Fibroblast of skin of abdomen (primary cell): ENCODE measurements around the gene TCEAL1.
"Not testable (repeated sequence)": the region's sequence is repeated elsewhere in the genome, so short reads cannot be mapped to it uniquely, and the experiment has no call there.

Experiments used
- DNase-seq: peaks from one replicate; pipeline ENCODE4 v3.0.0-alpha.2; 2013

Gene TCEAL1

DNA sequence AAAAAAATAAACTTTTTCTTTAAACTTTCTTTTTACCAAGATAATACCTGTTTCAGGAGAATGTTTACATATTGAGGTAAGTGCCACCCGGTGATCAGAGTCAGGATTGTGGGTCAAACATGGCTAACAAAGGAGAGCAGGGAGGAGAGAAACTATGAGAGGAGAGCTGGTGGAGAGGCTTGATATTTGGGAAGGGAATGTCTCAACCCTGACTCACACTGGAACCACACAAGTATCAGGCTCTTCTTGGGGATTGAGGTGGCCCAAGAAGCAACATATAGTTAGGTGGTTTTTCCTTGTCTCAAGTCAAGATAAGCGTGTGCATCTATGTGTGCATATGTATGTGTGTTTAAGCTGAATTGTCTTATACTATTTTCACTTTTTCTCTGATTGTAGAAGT, 6.7 kb downstream of the TCEAL1 start:
- no peak for DNase-seq

DNA sequence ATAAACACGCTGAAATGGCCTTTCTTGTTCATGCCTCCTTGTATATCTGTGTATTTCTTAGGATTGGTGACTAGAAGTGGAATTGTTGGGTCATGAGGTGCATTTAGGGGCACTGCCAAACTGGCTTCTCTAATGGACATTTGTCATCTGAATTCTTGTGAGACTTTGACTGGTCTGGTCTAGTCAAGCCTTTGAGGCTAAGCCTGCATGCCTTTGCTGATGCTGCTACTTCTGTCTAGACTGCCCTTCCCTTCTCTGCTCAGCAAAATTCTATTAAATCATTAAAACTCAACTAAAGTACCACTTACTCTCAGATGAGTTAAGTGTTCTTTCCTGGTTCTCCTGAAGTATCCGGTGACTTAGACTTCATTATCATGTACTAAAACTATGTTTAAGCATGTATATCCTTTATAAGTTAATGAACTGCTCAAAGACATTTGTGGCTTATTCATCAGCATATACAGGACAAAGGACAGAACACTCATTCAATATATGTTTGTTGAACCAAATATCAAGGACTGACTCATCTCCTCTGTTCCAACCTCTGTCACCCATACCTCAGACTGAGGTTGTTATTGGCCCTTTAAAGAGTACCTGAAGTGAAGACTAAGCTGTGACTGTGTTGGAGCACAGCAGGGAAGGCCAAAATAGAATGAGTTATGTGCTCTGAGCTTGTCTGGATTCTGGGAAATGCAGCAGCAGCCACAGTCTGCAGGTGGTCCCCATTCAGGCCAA, 9.0 kb downstream of the TCEAL1 start:
- no peak for DNase-seq

DNA sequence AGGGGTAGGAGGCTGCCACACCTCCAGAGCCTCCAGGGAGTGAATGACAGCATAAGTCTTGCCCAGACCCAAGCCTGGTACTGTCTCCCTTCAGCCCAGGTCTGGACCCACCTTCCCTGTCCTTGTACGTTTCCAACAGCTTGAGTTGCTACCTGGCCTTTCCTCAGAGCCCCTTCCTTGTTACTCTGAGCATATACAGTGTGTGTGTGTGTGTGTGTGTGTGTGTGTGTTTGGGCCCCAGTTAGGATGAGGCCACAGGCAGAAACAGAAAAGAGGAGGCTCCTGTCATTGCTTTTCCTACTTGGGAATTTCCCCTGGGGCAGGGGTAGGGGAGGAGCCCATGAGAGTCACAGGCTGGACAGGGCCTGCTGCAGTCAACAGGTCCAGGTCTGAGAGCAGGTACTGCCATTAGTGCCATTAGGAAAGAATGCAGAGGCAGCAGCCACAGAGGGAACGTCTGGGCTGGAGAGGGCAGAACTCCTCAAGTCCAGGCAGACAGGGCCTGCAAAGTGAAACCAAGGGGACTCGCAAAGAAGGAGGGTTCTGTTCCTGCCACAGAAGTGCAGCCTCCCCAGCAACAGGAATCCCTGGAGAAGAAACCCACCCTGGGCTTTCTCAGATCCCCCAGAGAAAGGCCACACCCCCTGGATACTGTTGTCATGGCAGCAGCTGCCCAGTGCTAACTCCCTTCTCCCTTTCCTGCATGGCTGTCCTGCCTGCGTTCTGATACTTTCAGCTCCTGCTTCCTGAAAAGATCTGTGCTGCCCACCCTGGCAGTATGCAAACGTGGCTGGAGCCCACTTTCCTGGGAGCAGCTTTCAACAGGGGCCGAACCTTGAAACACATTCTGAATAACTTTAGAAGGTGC, 9.9 kb downstream of the TCEAL1 start:
- DNase-seq = peak; percentile 7

DNA sequence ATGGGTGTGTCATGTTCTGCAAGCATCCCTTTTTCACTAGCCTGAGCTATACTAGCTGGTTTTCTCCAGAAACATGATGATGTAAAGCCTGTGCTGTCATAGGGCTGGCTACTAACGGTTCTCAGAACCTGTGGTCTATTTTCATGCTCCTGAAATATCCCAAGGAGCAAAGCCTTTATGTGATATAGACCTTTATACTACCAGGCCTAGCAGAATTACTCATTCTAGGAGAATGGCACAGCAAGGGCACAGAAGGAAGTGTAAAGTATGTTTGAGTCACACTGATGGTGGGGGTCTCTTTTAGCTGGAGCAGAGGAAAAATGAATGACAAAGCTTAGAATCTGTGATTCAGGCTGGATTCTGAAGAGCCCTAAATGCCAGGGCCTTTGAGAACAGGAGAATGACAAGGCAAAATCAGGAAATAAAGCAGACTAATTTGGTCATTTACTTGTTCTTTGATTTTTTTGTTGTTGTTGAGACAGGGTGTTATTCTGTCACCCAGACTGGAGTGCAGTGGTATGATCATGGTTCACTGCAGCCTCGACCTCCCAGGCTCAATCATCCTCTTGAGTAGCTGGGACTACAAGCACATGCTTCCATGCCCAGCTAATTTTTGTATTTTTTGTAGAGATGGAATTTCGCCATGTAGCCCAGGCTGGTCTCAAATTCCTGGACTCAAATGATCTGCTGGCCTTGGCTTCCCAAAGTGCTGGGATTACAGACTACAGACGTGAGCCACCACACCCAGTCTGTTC, 11.8 kb downstream of the TCEAL1 start:
- peak; percentile 45 for DNase-seq

DNA sequence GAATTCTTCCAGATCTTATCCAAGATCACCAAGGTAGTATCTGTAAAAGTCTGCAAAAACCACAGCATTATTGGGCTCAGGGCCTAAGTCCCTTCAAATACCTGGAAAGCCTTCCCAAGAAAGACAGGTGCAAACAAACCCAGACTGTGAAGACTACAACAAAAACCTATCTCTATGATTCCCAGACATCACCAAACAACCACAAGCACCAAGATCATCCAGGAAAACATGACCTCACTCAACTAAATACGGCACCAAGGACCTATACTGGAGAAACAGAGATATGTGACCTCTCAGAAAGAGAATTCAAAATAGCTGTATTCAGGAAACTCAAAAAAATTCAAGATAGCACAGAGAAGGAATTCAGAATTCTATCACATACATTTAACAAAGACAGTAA, 15.3 kb downstream of the TCEAL1 start:
- DNase-seq = no peak

DNA sequence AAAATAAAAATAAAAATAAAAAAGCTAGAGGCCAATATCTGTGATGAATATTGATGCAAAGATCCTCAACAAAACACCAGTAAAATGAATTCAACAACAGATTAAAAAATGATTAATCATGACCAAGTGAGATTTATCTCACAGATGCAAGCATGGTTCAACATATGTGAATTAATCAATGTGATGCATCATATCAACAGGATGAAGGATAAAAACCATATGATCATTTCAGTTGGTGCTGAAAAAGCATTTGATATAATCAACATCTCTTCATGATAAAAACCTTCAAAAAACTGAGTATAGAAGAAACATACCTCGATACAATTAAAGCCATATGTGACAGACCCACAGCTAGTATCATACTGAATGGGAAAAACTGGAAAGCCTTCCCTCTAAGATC, 18.9 kb downstream of the TCEAL1 start:
- no peak for DNase-seq

DNA sequence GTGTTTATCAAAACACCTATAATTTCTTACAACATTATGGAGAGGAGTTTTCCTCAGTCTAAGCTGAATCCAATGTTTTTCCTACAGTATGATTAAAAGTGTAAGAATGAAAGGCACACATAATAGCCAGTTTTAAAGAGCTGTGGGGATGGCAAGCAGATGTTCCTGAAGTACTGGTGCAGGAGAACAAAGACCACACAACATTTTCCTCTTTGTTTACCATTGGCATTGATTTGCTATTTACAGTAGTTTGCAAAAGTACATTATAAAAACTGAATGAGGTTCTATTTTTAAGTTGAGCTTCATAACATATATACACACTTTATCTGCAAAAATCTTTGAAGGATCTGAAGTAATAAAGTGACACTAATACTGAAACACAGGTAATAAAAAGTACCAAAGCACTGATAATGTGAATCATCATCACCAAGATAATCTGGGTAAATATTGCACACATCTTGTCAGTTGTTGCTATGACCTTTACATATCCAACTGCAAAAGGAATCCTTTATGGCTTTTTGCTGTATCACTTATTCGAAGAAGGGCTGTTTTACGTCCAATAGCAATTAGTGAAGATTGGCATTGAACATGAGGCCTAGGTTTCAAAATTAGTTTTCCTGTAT, 22.5 kb downstream of the TCEAL1 start:
- no peak for DNase-seq

DNA sequence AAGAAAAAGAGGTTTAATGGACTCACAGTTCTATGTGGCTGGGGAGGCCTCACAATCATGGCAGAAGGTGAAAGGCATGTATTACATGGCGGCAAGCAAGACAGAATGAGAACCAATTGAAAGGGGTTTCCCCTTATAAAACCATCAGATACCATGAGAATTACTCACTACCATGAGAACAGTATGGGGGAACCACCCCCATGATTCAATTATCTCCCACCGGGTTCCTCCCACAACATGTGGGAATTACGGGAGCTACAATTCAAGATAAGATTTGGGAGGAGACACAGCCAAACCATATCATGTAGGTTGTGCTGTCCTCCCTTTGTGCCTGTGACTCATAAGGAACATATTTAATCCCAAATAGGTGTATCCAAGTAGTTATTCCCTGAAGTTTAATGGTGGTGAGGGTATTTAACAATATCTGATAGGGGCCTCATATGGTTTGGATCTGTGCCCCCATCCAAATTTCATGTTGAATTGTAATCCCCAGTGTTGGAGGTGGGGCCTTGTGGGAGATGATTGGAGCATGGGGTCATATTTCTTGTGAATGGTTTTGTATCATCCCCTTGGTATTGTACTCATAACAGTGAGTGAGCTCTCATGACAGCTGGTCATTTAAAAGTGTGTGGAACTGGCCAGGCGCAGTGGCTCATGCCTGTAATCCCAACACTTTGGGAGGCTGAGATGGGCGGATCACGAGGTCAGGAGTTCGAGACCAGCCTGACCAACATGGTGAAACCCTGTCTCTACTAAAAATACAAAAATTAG, 26.6 kb downstream of the TCEAL1 start:
- not testable (repeated sequence) for DNase-seq

DNA sequence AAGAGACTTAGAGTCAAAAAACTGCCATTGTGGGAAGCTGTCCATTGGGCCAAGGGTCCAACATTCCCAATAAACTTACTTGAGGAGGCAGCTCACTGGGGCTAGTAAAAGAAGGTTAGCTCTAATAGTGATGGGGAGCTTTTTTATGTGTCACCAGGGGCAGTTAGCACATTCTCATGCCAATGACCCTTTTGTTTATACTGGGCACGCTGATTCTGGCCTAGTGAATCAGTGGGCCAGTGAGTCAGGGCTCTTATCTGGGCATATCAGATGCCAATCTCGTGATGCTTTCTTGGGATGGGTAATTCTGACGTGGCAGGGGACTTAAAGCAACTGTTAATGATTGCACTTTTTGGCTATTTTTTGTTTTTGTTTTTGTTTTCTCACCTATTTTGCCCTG, 27.8 kb downstream of the TCEAL1 start:
- DNase-seq = peak; percentile 17

DNA sequence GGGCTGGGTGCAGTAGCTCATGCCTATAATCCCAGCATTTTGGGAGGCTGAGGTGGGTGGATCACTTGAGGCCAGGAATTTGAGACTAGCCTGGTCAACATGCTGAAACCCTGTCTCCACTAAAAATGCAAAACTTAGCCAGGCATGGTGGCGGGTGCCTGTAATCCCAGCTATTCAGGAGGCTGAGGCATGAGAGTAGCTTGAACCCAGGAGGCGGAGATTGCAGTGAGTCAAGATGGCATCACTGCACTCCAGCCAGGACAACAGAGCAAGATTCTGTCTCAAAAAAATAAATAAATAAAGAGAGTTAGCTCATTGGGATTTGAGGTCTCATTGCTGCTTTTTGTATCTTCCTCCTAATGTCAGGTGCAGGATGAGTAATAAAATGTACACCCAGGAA, 28.3 kb downstream of the TCEAL1 start:
- not testable (repeated sequence) for DNase-seq

DNA sequence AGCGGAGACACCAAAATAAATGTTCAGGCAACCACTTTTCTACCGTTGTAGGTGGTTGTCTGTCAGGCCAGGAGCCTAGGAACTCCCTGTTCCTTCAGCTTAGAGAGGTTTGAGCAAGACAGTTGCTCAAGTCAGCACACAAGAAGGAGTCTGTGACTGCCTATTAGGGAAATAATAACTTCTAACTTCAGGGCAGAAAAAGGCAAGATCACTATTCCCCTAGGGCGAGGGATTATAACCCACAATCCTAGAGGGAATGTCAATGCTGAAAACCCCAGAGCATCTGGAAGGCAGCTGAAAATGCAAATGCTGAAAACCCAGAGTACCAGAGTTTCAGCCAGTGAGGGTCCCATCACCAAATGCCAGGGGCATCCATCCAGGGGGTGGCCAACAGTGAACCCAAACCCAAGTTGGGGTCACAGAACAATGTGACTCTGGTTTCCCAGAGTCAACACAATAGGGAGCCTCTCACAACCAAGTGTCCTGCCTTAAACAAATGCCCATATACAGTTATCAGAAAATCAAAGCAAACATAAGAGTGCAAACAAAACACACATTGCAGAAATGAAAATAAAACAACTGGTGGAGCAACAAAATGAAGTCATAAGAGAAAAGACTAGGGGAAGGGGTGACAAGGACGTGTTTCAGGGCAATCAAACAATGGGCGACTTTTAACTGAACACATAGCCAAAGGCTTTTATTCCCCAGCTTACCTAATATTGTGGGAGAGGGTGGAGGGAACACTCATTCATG, 30.1 kb downstream of the TCEAL1 start:
- DNase-seq = no peak

DNA sequence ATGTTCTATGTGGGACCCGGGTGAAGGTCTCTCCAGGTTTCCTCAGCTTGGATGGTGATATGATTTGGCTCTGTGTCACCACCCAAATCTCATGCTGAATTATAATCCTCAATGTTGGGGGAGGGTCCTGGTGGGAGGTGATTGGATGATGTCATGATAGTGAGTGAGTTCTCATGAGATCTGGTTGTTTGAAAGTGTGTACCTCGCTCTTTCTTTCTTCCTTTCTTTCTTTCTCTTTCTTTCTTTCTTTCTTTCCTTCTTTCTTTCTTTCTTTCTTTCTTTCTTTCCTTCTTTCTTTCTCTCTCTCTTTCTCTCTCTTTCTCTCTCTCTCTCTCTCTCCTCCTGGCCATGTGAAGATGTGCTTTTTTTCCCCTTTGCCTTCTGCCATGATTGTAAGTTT, 30.7 kb downstream of the TCEAL1 start:
- DNase-seq = not testable (repeated sequence)

DNA sequence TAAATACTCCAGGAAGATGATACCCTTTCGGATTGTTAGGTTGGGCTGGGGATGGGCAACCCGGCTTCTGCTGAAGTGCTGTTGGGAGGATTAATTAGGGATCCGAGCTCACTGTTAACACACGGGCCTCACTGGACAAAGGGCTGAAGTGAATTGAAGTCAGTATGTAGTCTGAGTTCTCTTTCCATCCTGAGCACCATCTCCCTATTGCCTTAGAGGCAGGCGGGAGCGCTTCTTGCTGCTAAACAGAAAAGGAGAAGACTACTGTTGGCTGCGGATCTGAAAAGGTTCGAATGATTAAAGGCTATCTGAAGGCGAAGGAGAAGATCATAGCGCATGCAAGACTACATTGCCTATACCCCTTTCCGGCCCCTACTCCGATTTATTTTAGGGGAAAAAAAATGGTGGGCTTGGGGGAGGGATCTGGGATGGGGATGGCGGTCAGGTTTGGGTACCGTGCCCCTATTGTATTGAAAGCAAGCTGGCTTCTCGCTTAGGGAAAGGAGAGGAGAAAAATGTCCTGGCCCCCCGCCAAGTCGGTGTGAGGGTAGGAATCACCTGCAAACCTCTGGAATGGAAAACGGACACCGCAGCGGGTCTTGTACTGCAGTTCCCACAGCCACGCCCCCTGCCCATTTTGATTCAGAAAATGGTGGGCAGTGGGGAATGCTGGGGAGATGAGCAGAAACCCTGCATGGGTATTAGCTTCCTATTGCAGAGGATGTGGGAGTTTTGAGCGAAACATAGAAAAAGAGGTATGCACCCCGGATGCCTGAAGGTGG, 35.4 kb downstream of the TCEAL1 start:
- DNase-seq = no peak

DNA sequence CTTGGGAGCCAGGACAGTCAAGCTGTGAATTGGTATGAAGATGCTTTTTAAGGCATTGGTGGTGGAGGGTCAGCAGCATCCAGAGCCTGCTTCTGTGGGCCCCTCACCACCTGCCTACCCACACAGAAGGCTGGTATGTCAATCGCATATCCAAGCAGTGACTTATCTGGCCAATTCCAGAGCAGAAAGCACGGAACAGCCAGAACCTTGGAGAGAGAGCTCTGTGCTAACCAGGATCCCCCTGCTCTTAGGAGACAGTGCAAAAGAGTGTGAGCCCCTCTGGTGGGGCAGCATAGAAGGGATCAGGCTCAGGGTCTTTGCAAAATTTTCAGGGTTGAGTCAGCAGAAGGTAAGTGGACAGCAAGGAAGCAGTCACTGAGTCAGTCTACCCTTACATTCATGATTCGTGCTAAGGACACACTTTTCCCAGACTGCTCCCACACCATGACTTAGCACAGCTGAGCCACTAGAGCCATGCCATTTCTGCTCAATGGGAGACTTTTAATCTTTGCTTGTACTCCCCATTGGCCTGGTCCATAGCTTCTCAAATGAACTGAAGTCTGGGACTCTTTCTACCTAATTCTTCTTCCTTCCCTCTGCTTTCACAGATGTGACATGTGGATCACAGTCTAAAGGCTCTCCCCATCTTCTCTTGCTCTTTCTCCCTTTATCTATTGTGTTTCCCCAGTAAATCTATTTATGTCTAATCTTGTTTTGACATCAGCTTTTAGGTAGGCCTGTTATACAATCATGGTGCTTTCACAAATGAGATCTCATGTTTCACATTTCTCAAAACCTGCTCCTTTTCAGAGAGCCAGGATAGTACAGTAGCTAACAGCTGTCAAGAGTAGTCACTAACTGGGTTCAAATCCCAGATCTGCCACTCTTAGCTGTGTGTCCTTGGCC, 37.7 kb downstream of the TCEAL1 start:
- no peak for DNase-seq

DNA sequence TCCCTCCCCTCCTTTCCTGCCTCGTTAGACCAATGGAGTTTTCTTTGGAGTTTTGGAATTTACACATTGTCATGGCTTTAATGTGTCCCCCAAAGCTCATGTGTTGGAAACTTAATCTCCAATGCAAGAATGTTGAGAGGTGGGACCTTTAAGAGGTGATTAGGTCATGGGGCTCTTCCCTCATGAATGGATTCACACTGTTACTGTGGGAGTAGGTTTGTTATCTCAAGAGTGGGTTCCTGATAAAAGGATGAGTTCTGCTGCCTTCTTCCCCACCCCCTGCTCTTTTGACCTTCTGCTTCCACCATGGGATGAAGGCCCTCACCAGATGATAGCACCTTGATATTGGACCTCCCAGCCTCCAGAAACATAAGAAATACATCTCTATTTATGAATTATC, 41.0 kb downstream of the TCEAL1 start:
- no peak for DNase-seq

DNA sequence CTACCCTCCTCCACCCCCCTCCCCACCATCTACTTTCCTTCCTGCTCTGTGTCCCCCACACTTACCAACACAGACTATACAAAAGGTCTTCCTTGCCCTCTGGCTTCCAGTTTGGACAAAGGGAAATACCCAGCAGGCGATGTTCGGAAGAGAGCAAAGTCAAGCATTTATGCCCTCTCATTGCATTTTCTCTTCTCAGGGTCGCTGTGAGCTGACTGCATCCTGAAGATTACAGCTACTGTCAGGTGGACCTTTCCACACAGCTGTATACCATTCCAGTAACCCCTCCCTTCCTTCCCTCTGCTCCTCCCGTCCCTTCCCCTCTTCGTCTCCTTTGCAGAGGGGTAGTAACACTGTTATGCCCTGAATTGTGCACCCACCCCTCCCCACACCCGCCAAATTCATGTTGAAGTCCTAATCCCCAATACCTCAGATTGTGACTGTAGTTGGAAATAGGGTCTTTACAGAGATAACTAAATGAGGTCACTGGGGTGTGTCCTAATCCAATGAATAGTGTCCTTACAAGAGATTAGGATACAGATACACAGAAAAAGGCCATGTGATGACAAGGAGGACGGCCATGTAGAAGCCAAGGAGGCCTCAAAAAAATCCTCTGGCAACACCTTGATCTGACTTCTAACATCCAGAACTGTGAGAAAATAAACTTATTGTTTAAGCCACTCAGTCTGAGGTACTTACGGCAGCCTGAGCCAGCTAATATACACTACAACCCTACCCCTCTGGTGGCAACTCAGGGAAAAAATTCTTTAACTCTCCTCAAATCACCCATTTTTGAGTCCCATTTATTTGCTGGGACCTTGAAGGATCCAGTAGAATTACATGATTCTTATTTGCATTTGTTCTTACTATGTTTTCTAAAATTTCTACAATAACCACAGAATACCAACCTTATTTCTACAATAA, 46.0 kb downstream of the TCEAL1 start:
- no peak for DNase-seq

DNA sequence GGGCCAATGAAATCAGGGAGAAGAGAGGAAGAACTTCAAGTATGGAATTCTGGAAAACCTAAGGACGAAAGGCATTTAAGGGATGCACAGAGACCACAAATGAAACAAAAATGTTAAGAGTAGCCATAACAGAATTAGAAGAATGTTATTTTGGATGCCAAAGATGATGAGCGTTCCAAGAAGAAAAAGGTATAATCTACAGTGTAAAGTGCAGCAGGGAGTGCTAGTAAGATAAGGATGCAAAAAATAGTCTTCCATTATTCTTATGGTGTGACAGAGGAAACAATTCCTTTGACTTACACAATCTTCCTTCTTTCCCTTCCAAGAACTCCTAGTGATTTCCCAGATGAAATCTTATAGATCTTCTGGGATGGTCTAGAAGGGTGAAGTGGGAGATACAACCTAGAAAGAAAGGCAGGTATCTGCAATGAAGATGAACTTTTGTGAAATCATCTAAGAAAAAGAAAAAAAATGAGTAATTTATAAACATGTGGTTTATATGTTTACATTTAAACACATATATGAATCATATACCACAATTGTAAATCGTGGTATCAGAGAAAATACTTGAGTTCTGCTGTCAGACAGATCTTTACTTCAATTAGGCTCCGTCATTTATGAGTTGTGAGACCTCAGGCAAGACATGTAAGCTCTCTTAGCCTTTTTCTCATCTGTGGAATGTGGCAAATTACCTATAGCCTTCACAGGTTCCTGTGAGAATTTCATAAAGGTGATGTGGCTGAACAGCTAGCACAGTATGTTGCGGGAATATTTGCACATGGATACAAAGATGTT, 49.6 kb downstream of the TCEAL1 start:
- DNase-seq = peak; percentile 76
